ENCODE data around the gene RHCG. TPM values are rescaled to one million over a fixed set of nuclear protein-coding genes. Genes with fewer than 3 reads are reported as not detected.
A peak's percentile ranks its signal among the peaks of the same experiment; 100 is the strongest.

The RHCG gene
- not detected in 3 replicates for total RNA-seq
- long read RNA-seq, result 0 reads

GRCh38 chr15:89496155-89497098, at the start of gene RHCG:
Gene RHCG (minus strand): TSS chr15:89496583. CDS start chr15:89496544, 39 bp downstream.
- peak within 1 kb of the TSS; percentile 62 for H3K4me3 Mint-ChIP-seq (ENCODE audit: unreplicated experiment)
- H3K27ac Mint-ChIP-seq (ENCODE audit: unreplicated experiment), result no peak within 1 kb of the TSS
- no peaks in the 10 kb centered on the region for H3K36me3 Mint-ChIP-seq (ENCODE audit: low read depth)
- TF ChIP-seq CTCF (IDR thresholded peaks at IDR 0.05), result peak; percentile 77
- no peaks in the 10 kb centered on the region for H3K9me3 Mint-ChIP-seq (ENCODE audit: low read depth)
- H3K4me1 Mint-ChIP-seq (ENCODE audit: low read depth), result peaks cover 8% of the 10 kb centered on the region
- peaks cover 49% of the 10 kb centered on the region for H3K27me3 Mint-ChIP-seq (ENCODE audit: low read depth)
- no peak for DNase-seq (ENCODE audit: low spot score)

- Mint-ChIP-seq H3K27ac (ENCODE audit: unreplicated experiment) (no peak overlapping the region), H3K4me1 (ENCODE audit: low read depth) (no peaks in the 10 kb centered on the region), H3K4me3 (ENCODE audit: unreplicated experiment) (no peak overlapping the region), H3K36me3 (ENCODE audit: low read depth) (no peaks in the 10 kb centered on the region), H3K9me3 (ENCODE audit: low read depth) (peaks cover 8% of the 10 kb centered on the region), H3K27me3 (ENCODE audit: low read depth) (peaks cover 38% of the 10 kb centered on the region)
- no peak for DNase-seq (ENCODE audit: low spot score)
- no peak for TF ChIP-seq CTCF (IDR thresholded peaks at IDR 0.05)
Observed at GRCh38 chr15:89543389-89543788, 47.0 kb upstream of the RHCG start.

GRCh38 chr15:89542369-89542768, 46.0 kb upstream of the RHCG start:
- Mint-ChIP-seq H3K4me1 (ENCODE audit: low read depth) (no peaks in the 10 kb centered on the region), H3K27me3 (ENCODE audit: low read depth) (peaks cover 37% of the 10 kb centered on the region), H3K4me3 (ENCODE audit: unreplicated experiment) (no peak overlapping the region), H3K27ac (ENCODE audit: unreplicated experiment) (no peak overlapping the region), H3K36me3 (ENCODE audit: low read depth) (peaks cover 2% of the 10 kb centered on the region), H3K9me3 (ENCODE audit: low read depth) (peaks cover 10% of the 10 kb centered on the region)
- TF ChIP-seq CTCF (IDR thresholded peaks at IDR 0.05), result no peak
- DNase-seq (ENCODE audit: low spot score), result no peak

GRCh38 chr15:89539027-89539426, 42.6 kb upstream of the RHCG start:
- no peak overlapping the region for H3K4me3 Mint-ChIP-seq (ENCODE audit: unreplicated experiment)
- H3K36me3 Mint-ChIP-seq (ENCODE audit: low read depth), result peaks cover 2% of the 10 kb centered on the region
- no peak for TF ChIP-seq CTCF (IDR thresholded peaks at IDR 0.05)
- H3K27me3 Mint-ChIP-seq (ENCODE audit: low read depth), result peaks cover 34% of the 10 kb centered on the region
- H3K9me3 Mint-ChIP-seq (ENCODE audit: low read depth), result peaks cover 11% of the 10 kb centered on the region
- no peak overlapping the region for H3K27ac Mint-ChIP-seq (ENCODE audit: unreplicated experiment)
- no peak for DNase-seq (ENCODE audit: low spot score)
- no peaks in the 10 kb centered on the region for H3K4me1 Mint-ChIP-seq (ENCODE audit: low read depth)

- Mint-ChIP-seq H3K27ac (ENCODE audit: unreplicated experiment) (no peak overlapping the region), H3K9me3 (ENCODE audit: low read depth) (peaks cover 15% of the 10 kb centered on the region), H3K36me3 (ENCODE audit: low read depth) (peaks cover 2% of the 10 kb centered on the region), H3K4me1 (ENCODE audit: low read depth) (peaks cover 5% of the 10 kb centered on the region), H3K27me3 (ENCODE audit: low read depth) (peaks cover 15% of the 10 kb centered on the region), H3K4me3 (ENCODE audit: unreplicated experiment) (no peak overlapping the region)
- no peak for DNase-seq (ENCODE audit: low spot score)
- no peak for TF ChIP-seq CTCF (IDR thresholded peaks at IDR 0.05)
Observed at GRCh38 chr15:89533861-89534544, 37.6 kb upstream of the RHCG start.

Measured in chondrocyte (in vitro differentiated cells).